ENCODE results near the gene APBB2.

APBB2 gene

DNA sequence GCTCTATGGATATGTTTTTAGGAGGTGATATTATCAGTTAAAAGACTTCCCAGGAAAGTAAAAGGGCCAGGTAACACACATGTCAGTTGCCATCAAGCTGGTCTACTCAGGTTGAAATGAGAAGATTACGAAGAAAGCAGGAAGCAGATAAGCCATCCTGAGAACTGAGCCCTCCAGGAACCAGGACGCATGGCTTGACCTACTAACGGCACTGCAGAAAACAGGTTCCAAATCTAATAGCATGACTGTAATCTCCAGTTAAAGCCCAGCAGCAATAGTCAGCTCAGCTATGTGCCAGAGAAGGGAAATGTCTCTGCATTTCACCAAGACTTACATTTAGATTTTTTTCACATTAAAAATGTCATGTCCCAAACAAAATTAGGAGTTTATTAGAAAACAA lies 77.9 kb downstream of the APBB2 start:
- peak; percentile 49 for DNase-seq (ENCODE audit: low read depth, low spot score)

DNA sequence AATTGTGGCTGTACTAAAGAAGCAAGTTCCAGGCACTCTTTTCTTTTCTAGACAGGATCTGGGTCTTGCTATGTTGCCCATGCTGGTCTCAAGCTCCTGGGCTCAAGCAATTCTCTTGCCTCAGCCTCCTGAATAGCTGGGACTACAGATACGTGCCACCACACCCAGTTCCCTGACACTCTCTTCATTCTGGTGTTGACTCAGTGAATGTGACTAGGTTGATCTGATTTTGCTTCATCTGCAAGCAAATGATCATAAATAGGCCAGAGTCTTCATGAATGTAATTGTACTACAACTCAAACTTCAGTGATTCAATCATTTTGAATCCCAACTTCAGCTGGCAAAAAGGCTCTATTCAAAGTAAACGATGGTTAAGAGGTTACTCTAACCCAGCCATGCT lies 78.5 kb downstream of the APBB2 start:
- DNase-seq (ENCODE audit: low read depth, low spot score), result no peak

DNA sequence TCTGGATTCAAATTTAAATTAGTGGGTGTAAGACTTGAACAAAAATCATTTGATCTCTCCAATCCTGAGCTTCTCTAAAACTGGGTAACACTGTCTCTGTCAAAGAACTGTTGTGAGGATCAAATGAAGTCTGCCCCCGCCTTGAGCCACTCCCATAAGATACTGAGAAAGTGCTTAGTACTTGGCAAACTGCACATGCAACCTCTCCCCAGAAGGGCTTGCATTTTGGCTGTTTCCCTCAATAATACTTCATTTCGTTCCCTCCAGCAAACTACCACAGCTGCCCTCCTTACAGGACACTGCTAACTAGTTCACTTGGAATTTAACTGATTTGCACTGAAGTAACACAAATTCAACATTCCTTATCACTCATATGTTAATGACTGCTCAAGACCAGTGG lies 79.8 kb downstream of the APBB2 start:
- no peak for DNase-seq (ENCODE audit: low read depth, low spot score)

DNA sequence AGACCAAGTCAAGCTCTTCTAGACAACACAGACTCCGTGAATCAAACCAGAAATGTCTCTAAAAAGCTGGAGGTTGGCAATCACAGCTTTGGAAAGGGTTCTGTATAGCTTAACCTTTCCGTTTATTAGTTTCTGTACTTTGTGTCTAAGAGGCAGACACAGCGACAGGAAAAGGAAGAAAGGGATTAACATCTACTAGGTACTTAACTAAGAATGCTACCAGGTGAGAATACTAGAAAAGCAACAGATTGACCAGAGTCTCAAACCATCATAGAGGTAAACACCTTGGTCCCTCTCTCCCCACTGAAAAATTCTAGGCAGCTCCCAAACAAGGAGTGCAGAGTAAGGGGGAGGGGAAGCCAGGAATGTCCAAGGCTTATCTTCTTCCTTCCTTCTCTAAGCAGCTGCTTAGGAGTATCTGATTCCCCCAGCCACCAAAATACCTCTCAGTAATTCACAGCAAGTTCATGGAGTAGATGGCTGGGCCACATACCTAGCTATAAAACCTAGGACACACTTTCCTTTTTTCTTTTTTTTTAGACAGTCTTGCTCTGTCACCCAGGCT lies 80.8 kb downstream of the APBB2 start:
- DNase-seq (ENCODE audit: low read depth, low spot score), result peak; percentile 75

GRCh38 chr4:41132055-41132683 lies 82.2 kb downstream of the APBB2 start:
- no peak for DNase-seq (ENCODE audit: low read depth, low spot score)

GRCh38 chr4:41129936-41130440 lies 84.4 kb downstream of the APBB2 start:
- peak; percentile 39 for DNase-seq (ENCODE audit: low read depth, low spot score)

- no peak for DNase-seq (ENCODE audit: low read depth, low spot score)
These were observed 85.1 kb downstream of the APBB2 start for GRCh38 chr4:41129128-41129754.

- no peak for DNase-seq (ENCODE audit: low read depth, low spot score)
These were observed 88.6 kb downstream of the APBB2 start for GRCh38 chr4:41125558-41126311.

DNA sequence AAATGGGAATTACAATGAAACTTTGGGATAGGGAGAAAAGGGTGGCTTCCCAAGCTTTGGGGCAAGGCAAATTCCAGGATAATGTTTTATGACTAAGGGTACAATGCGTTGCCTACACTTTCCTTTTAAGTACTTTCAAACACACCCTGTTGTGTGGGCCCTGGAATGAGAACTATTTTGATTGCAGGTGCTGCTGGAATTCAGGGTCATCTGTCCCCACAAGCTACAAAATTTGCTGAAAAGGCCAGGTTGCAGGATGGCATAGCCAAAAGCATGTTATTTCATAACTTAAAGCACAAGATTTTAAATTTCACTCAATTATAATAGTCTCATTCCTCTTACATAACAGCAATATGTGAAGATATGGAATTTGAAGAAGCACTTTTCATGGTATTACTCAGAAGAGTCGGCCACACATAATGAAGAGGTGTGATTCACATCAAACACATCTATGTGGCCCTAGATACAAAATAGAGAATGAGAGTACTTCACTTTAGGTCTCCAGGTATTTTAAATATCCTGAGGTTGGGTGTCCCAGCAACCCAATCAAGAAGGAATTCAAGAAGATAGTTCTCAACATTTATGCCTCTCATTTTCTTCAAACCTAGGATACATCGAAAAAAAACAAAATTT lies 89.3 kb downstream of the APBB2 start:
- DNase-seq (ENCODE audit: low read depth, low spot score), result peak; percentile 76

DNA sequence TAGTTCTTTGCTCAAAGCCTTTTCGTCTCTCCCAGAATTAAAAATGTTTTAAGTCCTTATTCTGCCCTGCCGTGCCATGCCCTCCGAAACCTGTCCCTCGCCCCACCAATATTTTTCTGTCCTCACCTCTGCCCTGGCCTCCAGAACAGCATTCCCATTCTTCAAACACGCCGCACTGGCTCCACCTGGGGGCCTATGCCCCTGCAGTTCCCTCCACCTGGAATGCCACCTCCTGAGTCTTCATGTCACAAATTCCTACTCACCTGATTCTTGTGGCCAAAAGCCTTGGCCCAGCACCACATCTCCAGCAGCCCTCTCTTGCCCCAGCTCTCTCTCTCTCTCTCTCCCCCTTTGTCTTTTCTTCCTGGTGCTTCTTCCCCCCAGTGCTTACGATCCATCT lies 91.6 kb downstream of the APBB2 start:
- DNase-seq (ENCODE audit: low read depth, low spot score), result peak; percentile 54

DNA sequence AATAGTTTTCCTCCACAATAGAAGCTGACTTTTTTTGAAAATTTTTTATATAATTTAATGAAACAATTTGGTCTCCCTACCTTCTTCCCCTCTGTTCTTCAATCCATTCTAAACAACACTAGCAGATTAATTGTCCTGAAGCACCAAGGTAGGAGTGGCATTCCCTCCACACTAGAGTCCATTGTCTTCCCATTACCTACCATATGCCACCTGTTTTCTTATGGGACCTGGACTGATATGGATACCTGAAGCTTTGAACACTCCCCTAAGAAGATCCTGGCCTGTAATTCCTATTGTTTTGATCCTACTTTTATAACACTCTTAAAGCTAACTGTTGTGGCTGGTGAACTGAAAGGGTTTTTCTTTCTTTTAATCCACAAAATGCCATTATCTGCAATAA lies 92.0 kb downstream of the APBB2 start:
- DNase-seq (ENCODE audit: low read depth, low spot score), result no peak

DNA sequence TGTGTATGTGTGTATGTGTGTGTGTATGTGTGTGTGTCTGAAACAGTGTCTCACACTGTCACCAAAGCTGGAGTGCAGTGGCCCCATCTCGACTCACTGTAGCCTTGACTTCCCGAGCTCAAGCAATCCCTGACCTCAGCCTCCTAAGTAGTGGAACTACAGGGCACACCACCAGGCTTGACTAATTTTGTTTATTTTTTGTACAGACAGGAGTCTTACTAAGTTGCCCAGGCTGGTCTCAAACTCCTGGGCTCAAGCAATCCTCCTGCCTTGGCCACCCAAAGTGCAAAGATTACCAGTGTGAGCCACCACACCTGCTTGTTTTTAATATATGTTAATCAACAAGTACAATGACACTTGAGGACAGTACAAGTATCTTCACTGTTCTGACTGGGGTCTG lies 92.4 kb downstream of the APBB2 start:
- no peak for DNase-seq (ENCODE audit: low read depth, low spot score)

DNA sequence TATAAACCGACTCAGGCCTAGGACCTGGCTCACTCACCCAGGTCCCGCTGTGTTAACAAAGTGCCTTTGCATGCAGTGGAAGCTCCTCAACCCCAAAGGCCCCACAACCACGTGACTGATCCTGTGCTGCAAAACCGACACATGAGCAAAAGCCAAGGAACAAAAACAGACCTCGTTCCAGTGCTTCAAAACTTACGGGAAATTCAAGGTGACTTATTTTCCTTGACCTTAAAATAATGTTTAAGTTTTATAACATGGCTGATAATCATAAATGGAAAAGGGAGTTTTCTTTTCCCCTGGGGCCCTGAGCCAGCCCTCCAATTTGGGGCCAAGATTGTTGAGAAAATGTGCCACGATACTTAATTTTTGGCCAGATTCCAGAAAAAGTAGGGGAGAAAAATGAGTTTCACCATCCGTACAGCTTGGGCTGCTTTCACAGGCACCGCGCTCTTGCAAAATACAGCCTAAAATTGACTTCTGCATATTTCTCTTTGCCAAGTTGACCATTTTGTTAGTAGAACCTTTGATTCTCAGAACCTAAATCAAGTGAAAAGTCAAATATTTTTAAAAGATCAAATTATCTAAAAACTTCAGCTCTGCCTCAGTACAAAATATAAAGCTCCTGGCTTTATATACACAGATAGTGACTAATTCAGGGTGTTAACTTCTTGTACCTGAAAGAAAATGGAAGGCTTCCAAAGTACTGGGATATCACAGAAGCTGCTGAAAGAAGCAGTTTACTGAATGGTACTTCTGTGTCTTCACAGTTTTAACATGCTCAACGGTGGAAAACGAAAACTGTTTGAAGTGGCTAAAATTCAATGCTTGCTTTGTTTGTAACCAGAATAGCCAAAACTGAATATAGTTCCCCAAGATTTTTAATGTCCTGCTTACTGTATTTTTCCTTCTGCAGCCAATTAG lies 93.8 kb downstream of the APBB2 start:
- no peak for DNase-seq (ENCODE audit: low read depth, low spot score)

DNA sequence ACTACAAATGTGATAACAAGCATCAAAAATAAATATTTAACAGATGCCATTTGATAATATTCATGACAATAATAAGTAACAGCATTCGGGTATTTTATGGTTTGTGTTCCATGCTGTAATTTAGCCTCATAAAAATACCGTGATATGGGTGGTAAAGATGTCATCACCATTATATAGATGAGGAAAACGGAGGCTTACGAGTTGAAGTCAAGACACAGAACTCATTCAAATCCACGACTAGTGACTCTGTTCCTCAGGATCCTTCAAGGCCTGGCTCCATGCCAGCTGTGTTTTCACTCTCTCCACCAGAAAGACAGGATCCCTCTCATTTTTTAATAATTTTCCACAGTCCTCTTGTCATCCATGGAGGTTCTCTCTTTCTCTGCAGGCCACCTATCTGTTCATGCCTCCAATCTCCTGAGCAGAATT lies 94.5 kb downstream of the APBB2 start:
- no peak for DNase-seq (ENCODE audit: low read depth, low spot score)

- DNase-seq (ENCODE audit: low read depth, low spot score), result no peak
These were observed 102.6 kb downstream of the APBB2 start for GRCh38 chr4:41111791-41112190.

DNA sequence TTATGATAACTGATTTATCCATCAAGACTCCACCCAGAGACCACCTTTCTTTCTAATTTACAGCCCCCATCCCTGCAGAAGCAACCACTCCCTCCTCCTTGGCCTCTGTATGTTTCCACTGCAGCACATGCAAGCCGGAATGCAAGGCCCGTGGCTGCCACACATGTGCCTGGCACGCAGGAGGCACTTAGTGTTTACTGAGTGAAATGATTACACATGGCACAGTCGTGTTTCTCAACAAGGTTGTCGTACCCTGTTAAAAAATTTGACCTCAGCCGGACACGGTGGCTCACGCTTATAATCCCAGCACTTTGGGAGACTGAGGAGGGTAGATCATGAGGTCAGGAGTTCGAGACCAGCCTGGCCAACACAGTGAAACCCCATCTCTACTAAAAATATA lies 104.3 kb downstream of the APBB2 start:
- no peak for DNase-seq (ENCODE audit: low read depth, low spot score)

GRCh38 chr4:41108481-41108880 lies 105.9 kb downstream of the APBB2 start:
- no peak for DNase-seq (ENCODE audit: low read depth, low spot score)

- DNase-seq (ENCODE audit: low read depth, low spot score), result no peak
These were observed 107.5 kb downstream of the APBB2 start for GRCh38 chr4:41106694-41107419.

- DNase-seq (ENCODE audit: low read depth, low spot score), result no peak
These were observed 108.3 kb downstream of the APBB2 start for GRCh38 chr4:41106081-41106480.

DNA sequence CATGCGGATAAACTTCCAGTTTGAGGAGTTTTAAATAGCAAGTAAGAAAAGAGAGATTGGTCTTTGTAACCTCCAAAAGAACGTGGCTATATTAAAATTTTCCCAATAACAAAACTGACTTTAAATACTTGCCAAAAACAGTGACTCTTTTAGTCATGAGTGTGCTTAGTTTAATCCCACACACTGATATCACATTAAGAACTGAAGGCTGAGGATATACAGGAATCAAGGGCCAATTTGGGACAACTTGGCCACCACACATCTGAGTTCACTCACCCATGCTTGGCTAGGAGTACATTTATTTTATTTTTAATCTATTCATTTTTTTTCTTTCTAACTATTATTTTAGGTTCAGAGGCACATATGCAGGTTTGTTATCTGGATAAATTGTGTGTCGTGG lies 110.2 kb downstream of the APBB2 start:
- no peak for DNase-seq (ENCODE audit: low read depth, low spot score)
